Neural cell (in vitro differentiated cells): ENCODE measurements around the gene TMEM125.

Experiments
- EP300 ChIP-seq: fragments of 450-650 bp; conservative IDR thresholded peaks from 2 replicates; pipeline ENCODE4 v1.6.1; 2014; ENCODE audit warnings: antibody characterized with exemption, mild to moderate bottlenecking, moderate library complexity; ENCODE audit not compliant: poor library complexity, severe bottlenecking
- EZH2 ChIP-seq: fragments of 200-600, 300-800 bp; shearing (Covaris generic), sonication (generic); IDR thresholded peaks from 2 replicates; pipeline ENCODE4 v1.6.1; 2014; ENCODE audit warnings: antibody characterized with exemption, low read length, borderline replicate concordance, mild to moderate bottlenecking; ENCODE audit not compliant: insufficient read depth, poor library complexity, severe bottlenecking
- POLR2AphosphoS5 ChIP-seq: IDR thresholded peaks from 2 replicates; pipeline ENCODE4 v1.6.1; 2012
- RAD21 ChIP-seq: fragments of 450-650 bp; conservative IDR thresholded peaks from 2 replicates; pipeline ENCODE4 v1.6.1; 2014; ENCODE audit warnings: antibody characterized with exemption, mild to moderate bottlenecking, moderate library complexity
- TAF1 ChIP-seq: IDR thresholded peaks from 2 replicates; pipeline ENCODE4 v1.6.1; 2012; ENCODE audit warnings: low read depth
- TF ChIP-seq, protein P1 (sequence below): fragments of 450-650 bp; IDR thresholded peaks from 2 replicates; pipeline ENCODE4 v1.5.1; 2014; ENCODE audit warnings: antibody characterized with exemption, mild to moderate bottlenecking, moderate library complexity; ENCODE audit not compliant: poor library complexity, severe bottlenecking
- TF ChIP-seq, protein P2 (sequence below): IDR thresholded peaks from 2 replicates; pipeline ENCODE4 v1.6.1; 2012; ENCODE audit warnings: borderline replicate concordance

DNA sequence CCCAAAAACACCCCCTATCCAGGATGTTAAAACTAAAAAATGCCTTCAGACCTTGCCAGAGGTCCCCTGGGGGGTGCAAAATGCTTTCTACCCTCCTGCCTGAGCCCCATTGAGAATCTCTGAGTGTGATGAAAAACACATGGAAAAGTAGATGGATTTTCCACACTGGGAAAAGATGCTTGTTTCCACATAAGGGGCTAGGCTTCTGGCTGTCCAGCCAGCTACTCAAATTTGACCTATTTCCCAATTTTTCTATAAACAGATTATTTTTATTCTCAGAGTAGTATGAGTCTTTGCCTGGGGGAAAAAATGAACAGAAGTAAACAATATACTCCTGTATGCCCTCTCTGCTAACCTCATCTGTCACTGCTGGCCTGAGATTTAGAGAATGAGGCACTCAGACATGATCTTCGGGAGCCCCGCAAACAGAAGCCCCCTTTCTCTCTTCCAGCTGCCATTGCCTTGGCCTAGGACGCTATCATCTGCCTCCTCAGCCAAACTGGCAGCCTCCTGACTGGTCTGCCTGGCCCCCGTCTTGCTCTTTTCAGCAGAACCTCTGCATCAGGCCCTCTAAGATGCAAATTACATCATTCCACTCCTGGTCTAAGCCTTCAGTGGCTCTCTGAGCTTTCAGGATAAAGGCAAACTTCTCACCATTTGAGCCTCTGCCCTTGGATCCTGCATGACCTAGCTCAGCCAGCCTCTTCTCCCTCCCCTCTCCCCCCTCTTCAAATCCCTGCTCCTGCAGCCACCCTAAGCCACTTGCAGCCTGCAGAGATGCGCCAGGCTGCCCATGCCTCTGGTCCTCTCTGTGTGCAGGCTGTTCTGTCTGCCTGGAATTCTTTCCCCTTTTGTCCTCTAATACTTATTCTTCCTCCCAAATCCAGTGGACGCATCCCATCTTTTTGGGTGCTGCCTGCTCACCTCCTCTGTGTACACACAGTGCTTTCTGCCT lies 39.7 kb upstream of the TMEM125 start:
- TF ChIP-seq, protein P1, sequence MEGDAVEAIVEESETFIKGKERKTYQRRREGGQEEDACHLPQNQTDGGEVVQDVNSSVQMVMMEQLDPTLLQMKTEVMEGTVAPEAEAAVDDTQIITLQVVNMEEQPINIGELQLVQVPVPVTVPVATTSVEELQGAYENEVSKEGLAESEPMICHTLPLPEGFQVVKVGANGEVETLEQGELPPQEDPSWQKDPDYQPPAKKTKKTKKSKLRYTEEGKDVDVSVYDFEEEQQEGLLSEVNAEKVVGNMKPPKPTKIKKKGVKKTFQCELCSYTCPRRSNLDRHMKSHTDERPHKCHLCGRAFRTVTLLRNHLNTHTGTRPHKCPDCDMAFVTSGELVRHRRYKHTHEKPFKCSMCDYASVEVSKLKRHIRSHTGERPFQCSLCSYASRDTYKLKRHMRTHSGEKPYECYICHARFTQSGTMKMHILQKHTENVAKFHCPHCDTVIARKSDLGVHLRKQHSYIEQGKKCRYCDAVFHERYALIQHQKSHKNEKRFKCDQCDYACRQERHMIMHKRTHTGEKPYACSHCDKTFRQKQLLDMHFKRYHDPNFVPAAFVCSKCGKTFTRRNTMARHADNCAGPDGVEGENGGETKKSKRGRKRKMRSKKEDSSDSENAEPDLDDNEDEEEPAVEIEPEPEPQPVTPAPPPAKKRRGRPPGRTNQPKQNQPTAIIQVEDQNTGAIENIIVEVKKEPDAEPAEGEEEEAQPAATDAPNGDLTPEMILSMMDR: no peak
- TF ChIP-seq TAF1 (no peak), POLR2AphosphoS5 (no peak), EZH2 (no peak), RAD21 (no peak), EP300 (no peak)
- TF ChIP-seq, protein P2, sequence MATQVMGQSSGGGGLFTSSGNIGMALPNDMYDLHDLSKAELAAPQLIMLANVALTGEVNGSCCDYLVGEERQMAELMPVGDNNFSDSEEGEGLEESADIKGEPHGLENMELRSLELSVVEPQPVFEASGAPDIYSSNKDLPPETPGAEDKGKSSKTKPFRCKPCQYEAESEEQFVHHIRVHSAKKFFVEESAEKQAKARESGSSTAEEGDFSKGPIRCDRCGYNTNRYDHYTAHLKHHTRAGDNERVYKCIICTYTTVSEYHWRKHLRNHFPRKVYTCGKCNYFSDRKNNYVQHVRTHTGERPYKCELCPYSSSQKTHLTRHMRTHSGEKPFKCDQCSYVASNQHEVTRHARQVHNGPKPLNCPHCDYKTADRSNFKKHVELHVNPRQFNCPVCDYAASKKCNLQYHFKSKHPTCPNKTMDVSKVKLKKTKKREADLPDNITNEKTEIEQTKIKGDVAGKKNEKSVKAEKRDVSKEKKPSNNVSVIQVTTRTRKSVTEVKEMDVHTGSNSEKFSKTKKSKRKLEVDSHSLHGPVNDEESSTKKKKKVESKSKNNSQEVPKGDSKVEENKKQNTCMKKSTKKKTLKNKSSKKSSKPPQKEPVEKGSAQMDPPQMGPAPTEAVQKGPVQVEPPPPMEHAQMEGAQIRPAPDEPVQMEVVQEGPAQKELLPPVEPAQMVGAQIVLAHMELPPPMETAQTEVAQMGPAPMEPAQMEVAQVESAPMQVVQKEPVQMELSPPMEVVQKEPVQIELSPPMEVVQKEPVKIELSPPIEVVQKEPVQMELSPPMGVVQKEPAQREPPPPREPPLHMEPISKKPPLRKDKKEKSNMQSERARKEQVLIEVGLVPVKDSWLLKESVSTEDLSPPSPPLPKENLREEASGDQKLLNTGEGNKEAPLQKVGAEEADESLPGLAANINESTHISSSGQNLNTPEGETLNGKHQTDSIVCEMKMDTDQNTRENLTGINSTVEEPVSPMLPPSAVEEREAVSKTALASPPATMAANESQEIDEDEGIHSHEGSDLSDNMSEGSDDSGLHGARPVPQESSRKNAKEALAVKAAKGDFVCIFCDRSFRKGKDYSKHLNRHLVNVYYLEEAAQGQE: no peak
